NCI-H748 treated with DMSO at 0.1 percent for 48 hours (cell line): ENCODE data around the gene BMPR1B.
"Not testable (repeated sequence)": the region's sequence is repeated elsewhere in the genome, so short reads cannot be mapped to it uniquely, and the experiment has no call there.

ENCODE experiments used
- DNase-seq: peaks from one replicate; lab custom pipeline; 2025; lab: John Stamatoyannopoulos, UW

Gene BMPR1B

GRCh38 chr4:95091272-95091671 is 333.5 kb downstream of the BMPR1B start:
- DNase-seq, result no peak

- DNase-seq, result peak; percentile 59
Observed at GRCh38 chr4:95092766-95093165, 335.0 kb downstream of the BMPR1B start.

- DNase-seq, result no peak
Observed at GRCh38 chr4:95093460-95093859, 335.7 kb downstream of the BMPR1B start.

GRCh38 chr4:95093936-95094929 is 336.5 kb downstream of the BMPR1B start:
- DNase-seq, result peak; percentile 17

GRCh38 chr4:95095348-95095974 is 337.7 kb downstream of the BMPR1B start:
- peak; percentile 2 for DNase-seq

GRCh38 chr4:95102162-95102790 is 344.5 kb downstream of the BMPR1B start:
- DNase-seq, result no peak

- DNase-seq, result no peak
Observed at GRCh38 chr4:95105112-95105511, 347.4 kb downstream of the BMPR1B start.

- DNase-seq, result no peak
Observed at GRCh38 chr4:95105983-95106382, 348.2 kb downstream of the BMPR1B start.

- DNase-seq, result no peak
Observed at GRCh38 chr4:95106408-95106928, 348.7 kb downstream of the BMPR1B start.

GRCh38 chr4:95107004-95107403 is 349.2 kb downstream of the BMPR1B start:
- no peak for DNase-seq

- no peak for DNase-seq
Observed at GRCh38 chr4:95107635-95108034, 349.9 kb downstream of the BMPR1B start.

- DNase-seq, result no peak
Observed at GRCh38 chr4:95108883-95109421, 351.2 kb downstream of the BMPR1B start.

- DNase-seq, result no peak
Observed at GRCh38 chr4:95114521-95114920, 356.8 kb downstream of the BMPR1B start.

GRCh38 chr4:95118497-95118896 is 360.7 kb downstream of the BMPR1B start:
- no peak for DNase-seq

GRCh38 chr4:95120456-95120855 is 362.7 kb downstream of the BMPR1B start:
- no peak for DNase-seq

- no peak for DNase-seq
Observed at GRCh38 chr4:95122001-95122400, 364.2 kb downstream of the BMPR1B start.

- no peak for DNase-seq
Observed at GRCh38 chr4:95124906-95125504, 367.2 kb downstream of the BMPR1B start.

GRCh38 chr4:95129031-95129430 is 371.3 kb downstream of the BMPR1B start:
- no peak for DNase-seq

- DNase-seq, result no peak
Observed at GRCh38 chr4:95129821-95130311, 372.1 kb downstream of the BMPR1B start.

GRCh38 chr4:95134016-95134415 is 376.3 kb downstream of the BMPR1B start:
- DNase-seq, result not testable (repeated sequence)

GRCh38 chr4:95139424-95139823 is 381.7 kb downstream of the BMPR1B start:
- not testable (repeated sequence) for DNase-seq

- DNase-seq, result no peak
Observed at GRCh38 chr4:95141361-95141760, 383.6 kb downstream of the BMPR1B start.
